ENCODE results near the gene SVBP. TPM values are rescaled to one million over a fixed set of nuclear protein-coding genes. Genes with fewer than 3 reads are reported as not detected.
A peak's percentile ranks its signal among the peaks of the same experiment; 100 is the strongest.

SVBP gene
- total RNA-seq, 1 donor from 2014 or later = 22.4 TPM

DNA sequence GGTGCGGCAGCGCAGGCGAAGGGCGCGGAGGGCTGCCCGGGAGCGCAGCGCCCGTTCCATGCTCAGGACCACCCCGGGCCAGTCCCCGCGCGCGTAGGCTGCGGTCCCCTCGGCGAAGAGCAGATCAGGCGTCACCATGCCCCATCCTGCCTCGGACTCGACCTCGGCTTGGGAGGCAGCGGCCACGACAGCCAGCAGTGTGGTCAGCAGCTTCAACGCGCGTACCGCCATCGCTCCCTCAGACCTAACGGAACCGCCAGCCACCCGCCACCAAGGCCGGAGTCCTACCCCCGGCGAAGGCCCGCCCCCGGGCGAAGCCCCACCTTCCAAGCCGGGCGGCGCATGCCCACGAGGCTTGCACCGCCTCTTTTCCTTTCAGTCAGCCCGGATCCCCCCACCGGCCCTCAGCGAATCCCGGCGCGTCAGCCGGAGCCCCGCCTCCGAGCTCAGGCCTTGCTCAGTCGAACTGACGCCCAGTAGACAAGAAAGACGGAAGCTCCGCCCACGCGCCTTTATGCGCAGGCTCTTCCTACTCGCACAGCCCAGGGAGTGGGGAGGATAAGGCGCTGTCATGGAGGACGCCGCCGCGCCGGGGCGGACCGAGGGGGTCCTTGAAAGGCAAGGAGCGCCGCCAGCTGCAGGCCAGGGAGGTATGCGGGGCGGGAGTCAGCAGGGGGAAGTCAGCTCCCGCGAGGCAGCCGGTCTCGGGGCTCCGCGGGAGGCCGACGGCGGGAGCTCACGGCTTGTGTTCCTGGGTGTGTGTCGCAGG lies 50.3 kb downstream of the SVBP start, which contains the start of the genes C1orf50 and P3H1:
C1orf50 (plus strand) TSS at position 509 of the 769 bp plus-strand sequence; CDS start at position 572, 63 bp downstream.
P3H1 (minus strand) TSS at position 288 of the 769 bp plus-strand sequence; CDS start at position 231, 57 bp downstream.
- H3K27ac Mint-ChIP-seq = peak within 1 kb of the TSS; percentile 93
- TF ChIP-seq, protein P1, sequence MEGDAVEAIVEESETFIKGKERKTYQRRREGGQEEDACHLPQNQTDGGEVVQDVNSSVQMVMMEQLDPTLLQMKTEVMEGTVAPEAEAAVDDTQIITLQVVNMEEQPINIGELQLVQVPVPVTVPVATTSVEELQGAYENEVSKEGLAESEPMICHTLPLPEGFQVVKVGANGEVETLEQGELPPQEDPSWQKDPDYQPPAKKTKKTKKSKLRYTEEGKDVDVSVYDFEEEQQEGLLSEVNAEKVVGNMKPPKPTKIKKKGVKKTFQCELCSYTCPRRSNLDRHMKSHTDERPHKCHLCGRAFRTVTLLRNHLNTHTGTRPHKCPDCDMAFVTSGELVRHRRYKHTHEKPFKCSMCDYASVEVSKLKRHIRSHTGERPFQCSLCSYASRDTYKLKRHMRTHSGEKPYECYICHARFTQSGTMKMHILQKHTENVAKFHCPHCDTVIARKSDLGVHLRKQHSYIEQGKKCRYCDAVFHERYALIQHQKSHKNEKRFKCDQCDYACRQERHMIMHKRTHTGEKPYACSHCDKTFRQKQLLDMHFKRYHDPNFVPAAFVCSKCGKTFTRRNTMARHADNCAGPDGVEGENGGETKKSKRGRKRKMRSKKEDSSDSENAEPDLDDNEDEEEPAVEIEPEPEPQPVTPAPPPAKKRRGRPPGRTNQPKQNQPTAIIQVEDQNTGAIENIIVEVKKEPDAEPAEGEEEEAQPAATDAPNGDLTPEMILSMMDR (IDR thresholded peaks at IDR 0.05) = no peak
- ChIA-PET POLR2A (interaction anchor here (0.5 to 3.1 kb wide), 33 partner anchors 8 to 883 kb away, joined by 3 to 48 read pairs (median 5); partner anchors contain the start of genes CCDC30, CFAP57, EBNA1BP2 and ERMAP), CTCF (interaction anchor here (0.8 to 1.7 kb wide), 8 partner anchors 10 to 307 kb away, joined by 3 to 8 read pairs (median 4); partner anchors contain the start of genes ERMAP and SVBP)
- no peaks in the 10 kb centered on the region for H3K27me3 Mint-ChIP-seq
- no peak within 1 kb of the TSS for H3K4me3 Mint-ChIP-seq
- intact Hi-C loops (cut with micrococcal nuclease) = loop anchor here (1.0 to 5.0 kb wide), 10 partner anchors 50 to 880 kb away; partner anchors contain the start of genes CFAP57, EBNA1BP2, ERMAP and FOXJ3
- peaks cover 33% of the 10 kb centered on the region for H3K4me1 Mint-ChIP-seq
- no peaks in the 10 kb centered on the region for H3K9me3 Mint-ChIP-seq
- ATAC-seq (ENCODE audit: low read depth) (peak; percentile 91), DNase-seq (peak; percentile 99)
- peaks cover 20% of the 10 kb centered on the region for H3K36me3 Mint-ChIP-seq (ENCODE audit: low read depth)

DNA sequence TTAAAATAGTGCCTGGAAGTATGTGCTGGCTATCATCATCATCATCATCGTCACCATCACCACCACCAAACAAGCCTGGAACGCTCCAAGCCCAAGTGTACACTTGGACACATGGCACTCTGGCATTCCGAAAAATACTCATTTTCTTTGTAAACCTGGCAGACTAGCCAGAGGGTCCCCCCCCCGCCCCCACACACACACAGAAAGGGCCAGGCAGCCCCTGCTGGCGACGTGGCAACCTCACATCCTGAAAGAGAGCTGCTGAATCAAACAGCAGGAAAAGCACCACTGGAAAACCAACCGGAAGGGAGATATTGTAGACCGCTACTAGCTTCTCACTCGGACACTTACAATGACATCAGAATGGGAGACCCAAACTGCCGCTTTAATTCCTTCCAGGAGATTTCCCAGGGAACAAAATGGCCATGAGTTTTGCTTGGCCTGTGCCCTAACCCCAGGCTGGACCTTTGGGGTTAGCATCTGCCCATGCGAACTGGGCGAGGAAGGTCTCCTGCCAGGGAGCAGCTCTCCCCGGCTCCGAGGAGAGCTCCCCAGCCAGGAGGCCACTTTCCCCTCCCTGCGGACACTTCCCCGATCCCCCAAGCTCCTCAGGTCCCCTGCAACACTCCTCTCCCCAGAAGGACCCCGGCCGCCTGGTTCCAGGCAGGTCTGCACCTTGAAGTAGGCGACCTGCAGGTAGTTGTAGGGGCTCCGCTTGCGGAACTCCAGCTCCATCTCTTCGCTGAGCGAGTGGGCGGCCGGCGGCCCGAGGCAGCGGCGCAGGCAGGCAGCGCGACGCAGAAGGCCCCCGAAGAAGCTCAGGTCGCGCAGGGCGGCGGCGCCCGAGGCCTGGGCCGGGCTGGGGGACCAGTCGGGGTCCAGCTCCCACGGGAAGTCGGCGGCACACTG lies 51.1 kb downstream of the SVBP start:
- Mint-ChIP-seq H3K9me3 (no peaks in the 10 kb centered on the region), H3K27ac (no peak overlapping the region), H3K27me3 (no peaks in the 10 kb centered on the region), H3K4me1 (peaks cover 33% of the 10 kb centered on the region), H3K36me3 (ENCODE audit: low read depth) (peaks cover 19% of the 10 kb centered on the region), H3K4me3 (no peak overlapping the region)
- TF ChIP-seq, protein P1 (IDR thresholded peaks at IDR 0.05) = no peak
- POLR2A ChIA-PET = interaction anchor here (0.5 to 3.1 kb wide), 35 partner anchors 7 to 1884 kb away, joined by 3 to 48 read pairs (median 5); partner anchors contain the start of genes CCDC30, CFAP57, EBNA1BP2 and ERMAP
- intact Hi-C loops (cut with micrococcal nuclease) = loop anchor here (1.0 to 5.0 kb wide), 5 partner anchors 109 to 881 kb away; partner anchors contain the start of genes FOXJ3, PPCS, PPIH and SLC2A1
- peak; percentile 7 for ATAC-seq (ENCODE audit: low read depth)
- CTCF ChIA-PET = interaction anchor here (0.7 to 1.7 kb wide), 12 partner anchors 9 to 308 kb away, joined by 3 to 8 read pairs (median 4); partner anchors contain the start of genes ERMAP and SVBP
- no peak for DNase-seq

DNA sequence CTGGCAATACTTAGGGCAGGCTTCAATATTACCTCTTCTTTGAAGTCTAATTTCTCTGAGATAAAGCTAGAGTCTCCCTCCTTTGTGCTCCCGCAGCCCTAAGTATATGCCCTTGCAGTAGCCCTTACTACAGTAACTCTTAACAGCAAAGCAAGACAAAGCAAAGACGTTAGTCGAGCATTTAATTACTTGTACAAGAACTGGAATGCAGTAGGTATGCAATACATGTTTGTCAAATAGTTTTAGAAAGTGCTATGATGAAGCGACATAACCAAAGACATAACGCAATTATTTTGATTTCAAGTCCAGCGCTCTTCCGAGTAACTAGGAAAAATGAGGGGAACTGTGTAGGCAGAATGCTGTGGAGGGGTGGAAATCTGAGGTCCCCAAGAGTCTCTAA lies 51.9 kb downstream of the SVBP start:
- Mint-ChIP-seq H3K4me3 (no peak overlapping the region), H3K27ac (no peak overlapping the region), H3K36me3 (ENCODE audit: low read depth) (peaks cover 15% of the 10 kb centered on the region), H3K4me1 (peaks cover 29% of the 10 kb centered on the region), H3K9me3 (no peaks in the 10 kb centered on the region), H3K27me3 (no peaks in the 10 kb centered on the region)
- ATAC-seq (ENCODE audit: low read depth) (no peak), DNase-seq (no peak)
- TF ChIP-seq, protein P1 (IDR thresholded peaks at IDR 0.05) = no peak
- intact Hi-C loops (cut with micrococcal nuclease) = loop anchor here (5.0 kb wide), 2 partner anchors 108 to 882 kb away; partner anchors contain the start of gene PPIH
- ChIA-PET CTCF (interaction anchor here (1.3 kb wide), 1 partner anchor 8 kb away, joined by 6 read pairs; no protein-coding TSS in a partner anchor), POLR2A (interaction anchor here (2.4 to 3.1 kb wide), 3 partner anchors 51 to 194 kb away, joined by 8 to 32 read pairs (median 24); partner anchors contain the start of genes ERMAP, SLC2A1, SVBP and ZNF691)

DNA sequence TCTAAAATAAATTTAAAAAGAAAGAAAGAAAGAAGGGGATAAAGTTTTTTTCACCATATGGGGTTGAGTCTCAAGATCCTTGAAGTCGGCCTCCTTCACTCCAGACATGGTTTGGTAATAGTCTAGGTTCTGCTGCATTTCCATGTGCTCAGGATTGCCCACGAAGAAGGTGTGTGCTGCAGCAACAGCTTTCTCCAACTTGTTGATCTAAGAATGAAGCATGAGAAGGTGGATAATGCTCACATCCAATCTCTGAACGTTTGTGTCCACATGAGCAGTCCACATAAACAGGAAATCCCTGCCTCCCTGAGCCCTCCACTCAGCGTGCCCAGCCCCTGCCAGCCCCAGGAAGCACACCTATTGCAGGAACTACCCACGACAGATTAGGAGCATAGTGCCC lies 54.9 kb downstream of the SVBP start:
- TF ChIP-seq, protein P1 (IDR thresholded peaks at IDR 0.05) = no peak
- DNase-seq (no peak), ATAC-seq (ENCODE audit: low read depth) (no peak)
- Mint-ChIP-seq H3K4me1 (peaks cover 18% of the 10 kb centered on the region), H3K4me3 (no peak overlapping the region), H3K27ac (no peak overlapping the region), H3K9me3 (no peaks in the 10 kb centered on the region), H3K27me3 (no peaks in the 10 kb centered on the region), H3K36me3 (ENCODE audit: low read depth) (peaks cover 24% of the 10 kb centered on the region)
- CTCF ChIA-PET = no interaction called here
- POLR2A ChIA-PET = no interaction called here
- intact Hi-C loops (cut with micrococcal nuclease) = no loop called here
